ENCODE results near the gene TPPP2. TPM values are rescaled to one million over a fixed set of nuclear protein-coding genes. Genes with fewer than 3 reads are reported as not detected.
A peak's percentile ranks its signal among the peaks of the same experiment; 100 is the strongest.

TPPP2 gene
- total RNA-seq, 4 donors from 2014 or later = 0.71 TPM; not detected in 3

GRCh38 chr14:21068521-21069387, 38.7 kb downstream of the TPPP2 start:
- peak in 1 of 2 donors; percentile 88 for DNase-seq (ENCODE audit: low spot score in 2 of 2)
- WGBS, 2 donors = 13 to 25% methylated on average over 45 of the region's 45 CpGs
- TF ChIP-seq POLR2A (IDR thresholded peaks at IDR 0.05) = no peak
- TF ChIP-seq CTCF (IDR thresholded peaks at IDR 0.05) = peak in 1 of 3 donors; percentile 48
- peak overlapping the region; percentile 5 for H3K4me3 ChIP-seq (ENCODE audit: low read depth, poor library complexity, severe bottlenecking)
- intact Hi-C loops (cut with DNase I; ENCODE audit: low total_unique reads) = no loop called here

DNA sequence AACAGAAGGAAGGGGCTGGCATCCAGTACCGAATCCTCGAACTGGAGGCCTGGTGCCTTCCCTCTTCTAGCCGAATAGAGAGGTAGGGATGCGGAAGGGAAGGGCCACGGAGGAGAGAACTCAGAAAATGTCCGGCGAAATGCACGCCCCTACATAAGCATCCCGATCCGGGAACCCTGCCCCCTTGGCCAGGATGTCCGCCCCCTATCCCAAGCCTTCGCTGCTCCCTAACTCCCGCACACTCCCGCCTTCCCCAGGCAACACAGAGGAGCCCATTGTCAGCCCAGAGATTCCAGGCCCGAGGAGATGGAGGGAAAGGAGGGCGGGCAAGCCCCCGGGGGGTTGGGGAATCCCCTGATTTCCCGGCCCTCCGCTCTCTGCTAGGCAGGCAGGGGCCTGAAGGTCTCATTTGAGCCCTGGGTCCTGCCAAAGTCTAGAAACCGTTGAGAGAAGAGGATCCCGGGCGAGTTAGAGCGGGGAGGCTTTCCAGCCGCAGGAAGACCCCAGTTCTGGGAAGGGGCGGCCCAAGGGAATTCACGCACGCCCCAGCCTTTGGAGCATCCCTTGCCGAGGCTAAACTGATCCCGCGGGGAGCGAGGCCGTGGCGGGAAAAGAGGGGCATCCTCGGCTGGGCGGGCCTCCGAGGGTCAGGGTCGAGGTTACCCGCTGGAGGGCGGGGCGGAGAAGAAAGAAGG, 39.5 kb downstream of the TPPP2 start:
- WGBS, 2 donors = 4% methylated on average over 28 to 31 of the region's 40 CpGs
- no peak for TF ChIP-seq POLR2A (IDR thresholded peaks at IDR 0.05)
- no peak for TF ChIP-seq CTCF (IDR thresholded peaks at IDR 0.05)
- intact Hi-C loops (cut with DNase I; ENCODE audit: low total_unique reads) = no loop called here
- H3K4me3 ChIP-seq (ENCODE audit: low read depth, poor library complexity, severe bottlenecking) = peak overlapping the region; percentile 55
- DNase-seq (ENCODE audit: low spot score in 2 of 2) = peak in 1 of 2 donors; percentile 89

GRCh38 chr14:21070083-21070609, 40.1 kb downstream of the TPPP2 start, which contains the start of gene ARHGEF40:
Gene ARHGEF40 (plus strand): TSS chr14:21070304. CDS start chr14:21070397, 93 bp downstream.
- intact Hi-C loops (cut with DNase I; ENCODE audit: low total_unique reads) = no loop called here
- peak in 1 of 2 donors; percentile 90 for DNase-seq (ENCODE audit: low spot score in 2 of 2)
- peak within 1 kb of the TSS; percentile 55 for H3K4me3 ChIP-seq (ENCODE audit: low read depth, poor library complexity, severe bottlenecking)
- 0% methylated on average over 19 to 34 of the region's 63 CpGs for WGBS, 2 donors
- TF ChIP-seq CTCF (IDR thresholded peaks at IDR 0.05) = no peak
- no peak for TF ChIP-seq POLR2A (IDR thresholded peaks at IDR 0.05)

GRCh38 chr14:21070610-21071224, 40.7 kb downstream of the TPPP2 start:
- WGBS, 2 donors = 0% methylated on average over 20 to 23 of the region's 23 CpGs
- peak overlapping the region; percentile 55 for H3K4me3 ChIP-seq (ENCODE audit: low read depth, poor library complexity, severe bottlenecking)
- DNase-seq (ENCODE audit: low spot score in 2 of 2) = peak in 1 of 2 donors; percentile 89
- TF ChIP-seq POLR2A (IDR thresholded peaks at IDR 0.05) (no peak), CTCF (IDR thresholded peaks at IDR 0.05) (no peak)
- intact Hi-C loops (cut with DNase I; ENCODE audit: low total_unique reads) = no loop called here

GRCh38 chr14:21071225-21072030, 41.4 kb downstream of the TPPP2 start:
- peak; percentile 79 to 97 for DNase-seq (ENCODE audit: low spot score in 2 of 2)
- peak overlapping the region; percentile 55 for H3K4me3 ChIP-seq (ENCODE audit: low read depth, poor library complexity, severe bottlenecking)
- intact Hi-C loops (cut with DNase I; ENCODE audit: low total_unique reads) = no loop called here
- no peak for TF ChIP-seq CTCF (IDR thresholded peaks at IDR 0.05)
- no peak for TF ChIP-seq POLR2A (IDR thresholded peaks at IDR 0.05)
- WGBS, 2 donors = 1 to 2% methylated on average over 35 to 37 of the region's 37 CpGs
